ENCODE results near the gene FAT3. TPM values are rescaled to one million over a fixed set of nuclear protein-coding genes. Genes with fewer than 3 reads are reported as not detected.

The FAT3 gene
- 9.2 TPM for total RNA-seq
- long read RNA-seq, partial matches to known transcripts = 0 of 2 reads
- long read RNA-seq, other reads (novel, unspliced or antisense) = 2 of 2 reads

- intact Hi-C loops (cut with DNase I) = no loop called here
- DNase-seq (ENCODE audit: low spot score) = no peak
Measured at GRCh38 chr11:92224407-92225124, at the start of gene FAT3. Gene FAT3, plus strand, starts transcription at chr11:92224818. Its CDS starts 127,295 bp downstream, at chr11:92352113.

GRCh38 chr11:92179017-92179670, 45.5 kb upstream of the FAT3 start:
- intact Hi-C loops (cut with DNase I) = no loop called here

GRCh38 chr11:92180226-92180625, 44.4 kb upstream of the FAT3 start:
- DNase-seq (ENCODE audit: low spot score) = no peak
- intact Hi-C loops (cut with DNase I) = no loop called here

More at GRCh38 chr11:92179017-92179670, 45.5 kb upstream of the FAT3 start:
- no peak for DNase-seq (ENCODE audit: low spot score)

GRCh38 chr11:92180664-92181251, 43.9 kb upstream of the FAT3 start:
- intact Hi-C loops (cut with DNase I) = no loop called here
- no peak for DNase-seq (ENCODE audit: low spot score)

GRCh38 chr11:92190535-92191206, 33.9 kb upstream of the FAT3 start:
- no peak for DNase-seq (ENCODE audit: low spot score)
- intact Hi-C loops (cut with DNase I) = no loop called here

GRCh38 chr11:92192141-92192540, 32.5 kb upstream of the FAT3 start:
- intact Hi-C loops (cut with DNase I) = no loop called here
- DNase-seq (ENCODE audit: low spot score) = no peak

- intact Hi-C loops (cut with DNase I) = no loop called here
- no peak for DNase-seq (ENCODE audit: low spot score)
Measured at GRCh38 chr11:92198268-92198667, 26.4 kb upstream of the FAT3 start.

- no peak for DNase-seq (ENCODE audit: low spot score)
- intact Hi-C loops (cut with DNase I) = no loop called here
Measured at GRCh38 chr11:92199991-92200390, 24.6 kb upstream of the FAT3 start.

GRCh38 chr11:92204731-92205130, 19.9 kb upstream of the FAT3 start:
- intact Hi-C loops (cut with DNase I) = no loop called here
- no peak for DNase-seq (ENCODE audit: low spot score)

- intact Hi-C loops (cut with DNase I) = no loop called here
- DNase-seq (ENCODE audit: low spot score) = no peak
Measured at GRCh38 chr11:92206441-92206840, 18.2 kb upstream of the FAT3 start.

GRCh38 chr11:92211576-92212167, 12.9 kb upstream of the FAT3 start:
- intact Hi-C loops (cut with DNase I) = loop anchor here (2.0 kb wide), 1 partner anchor 675 kb away; no protein-coding TSS in a partner anchor
- no peak for DNase-seq (ENCODE audit: low spot score)

- intact Hi-C loops (cut with DNase I) = no loop called here
- no peak for DNase-seq (ENCODE audit: low spot score)
Measured at GRCh38 chr11:92212530-92212929, 12.1 kb upstream of the FAT3 start.

- intact Hi-C loops (cut with DNase I) = no loop called here
Measured at GRCh38 chr11:92216789-92217188, 7.8 kb upstream of the FAT3 start.

GRCh38 chr11:92219476-92219875, 5.1 kb upstream of the FAT3 start:
- DNase-seq (ENCODE audit: low spot score) = no peak
- intact Hi-C loops (cut with DNase I) = no loop called here

More at GRCh38 chr11:92216789-92217188, 7.8 kb upstream of the FAT3 start:
- no peak for DNase-seq (ENCODE audit: low spot score)

GRCh38 chr11:92222701-92223100, 1.9 kb upstream of the FAT3 start:
- no peak for DNase-seq (ENCODE audit: low spot score)
- intact Hi-C loops (cut with DNase I) = no loop called here

GRCh38 chr11:92224054-92224406, 588 bp upstream of the FAT3 start:
- intact Hi-C loops (cut with DNase I) = no loop called here
- DNase-seq (ENCODE audit: low spot score) = no peak

- DNase-seq (ENCODE audit: low spot score) = no peak
- intact Hi-C loops (cut with DNase I) = no loop called here
Measured at GRCh38 chr11:92225125-92225567, 528 bp downstream of the FAT3 start.

- intact Hi-C loops (cut with DNase I) = no loop called here
- no peak for DNase-seq (ENCODE audit: low spot score)
Measured at GRCh38 chr11:92225568-92226330, 1.1 kb downstream of the FAT3 start.
